CD14-positive monocyte (primary cell): Measurements from ENCODE around the gene CA10. TPM values are rescaled to one million over a fixed set of nuclear protein-coding genes. Genes with fewer than 3 reads are reported as not detected.

Source experiments
- DNase-seq, 3 donors: peaks; one replicate each; pipeline ENCODE4 v3.0.0-alpha.2; 2011 to 2022
- H2AFZ ChIP-seq: 2 replicates; pipeline ENCODE4 v1.6.0; 2012; ENCODE audit warnings: mild to moderate bottlenecking, low read depth, low read length, inconsistent platforms; ENCODE audit not compliant: insufficient read depth, poor library complexity, severe bottlenecking
- H3K27ac ChIP-seq, 2 donors: 1 replicate in 1 of 2; 2 replicates in 1 of 2; pipeline ENCODE4 v1.5.1; 2012 to 2013; ENCODE audit warnings: low read length in 2 of 2, control low read depth in 1 of 2, inconsistent platforms in 1 of 2, low read depth in 1 of 2, mild to moderate bottlenecking in 1 of 2
- H3K27me3 ChIP-seq, 2 donors: one replicate each; pipeline versions ENCODE4 v1.6.0 to v1.6.1; 2011 to 2013; ENCODE audit warnings: low read length in 2 of 2; ENCODE audit not compliant: control insufficient read depth in 2 of 2, insufficient read depth in 2 of 2
- H3K36me3 ChIP-seq, 2 donors: replicated peaks in 1 of 2; 1 replicate in 1 of 2; 2 replicates in 1 of 2; pipeline versions ENCODE4 v1.5.1 to v1.6.1; 2012 to 2013; ENCODE audit warnings: low read length in 2 of 2, control low read depth in 1 of 2, inconsistent platforms in 1 of 2, mild to moderate bottlenecking in 1 of 2; ENCODE audit not compliant: insufficient read depth in 2 of 2, control insufficient read depth in 1 of 2
- H3K4me1 ChIP-seq, 2 donors: 1 replicate in 1 of 2; 2 replicates in 1 of 2; pipeline versions ENCODE4 v1.5.1 to v1.6.1; 2012 to 2013; ENCODE audit warnings: low read length in 2 of 2, control low read depth in 1 of 2, inconsistent platforms in 1 of 2, mild to moderate bottlenecking in 1 of 2, moderate library complexity in 1 of 2; ENCODE audit not compliant: insufficient read depth in 2 of 2, control insufficient read depth in 1 of 2
- H3K4me2 ChIP-seq: replicated peaks from 2 replicates; pipeline ENCODE3; 2012; ENCODE audit warnings: low read length, moderate library complexity, mild to moderate bottlenecking; ENCODE audit not compliant: poor library complexity, severe bottlenecking; ENCODE audit errors: extremely low read depth
- H3K4me3 ChIP-seq, 3 experiments: fragments of 200-600 bp in 1 of 3; sonication (generic) in 1 of 3; replicated peaks in 1 of 3; 1 replicate in 2 of 3; 2 replicates in 1 of 3; pipeline ENCODE4 v1.5.1; 2011 to 2013; ENCODE audit warnings: low read length in 3 of 3, mild to moderate bottlenecking in 3 of 3, control low read depth in 2 of 3, low read depth in 2 of 3, inconsistent platforms in 1 of 3, moderate library complexity in 1 of 3
- H3K79me2 ChIP-seq: 2 replicates; pipeline ENCODE4 v1.6.0; 2012; ENCODE audit warnings: mild to moderate bottlenecking, control low read depth, inconsistent platforms, low read length, moderate library complexity; ENCODE audit not compliant: insufficient read depth
- H3K9ac ChIP-seq: 2 replicates; pipeline ENCODE4 v1.6.0; 2017; ENCODE audit warnings: low read length, mild to moderate bottlenecking; ENCODE audit not compliant: insufficient read depth, poor library complexity, severe bottlenecking
- H3K9me3 ChIP-seq, 2 donors: replicated peaks in 1 of 2; 1 replicate in 1 of 2; 2 replicates in 1 of 2; pipeline versions ENCODE4 v1.5.1 to v1.6.1; 2012 to 2013; ENCODE audit warnings: low read length in 2 of 2, control low read depth in 1 of 2; ENCODE audit not compliant: control insufficient read depth in 1 of 2, insufficient read depth in 1 of 2
- H4K20me1 ChIP-seq: 2 replicates; pipeline ENCODE4 v1.6.0; 2012; ENCODE audit warnings: mild to moderate bottlenecking, low read length, control low read depth, moderate library complexity; ENCODE audit not compliant: insufficient read depth
- H3K27ac Mint-ChIP-seq, 7 donors: one replicate each; pipeline ENCODE4 v1.8.0; 2020; ENCODE audit warnings: mild to moderate bottlenecking in 7 of 7, mixed read lengths in 7 of 7, moderate library complexity in 6 of 7, inconsistent platforms in 2 of 7
- H3K27me3 Mint-ChIP-seq, 3 donors: one replicate each; pipeline ENCODE4 v1.8.0; 2021 to 2022; ENCODE audit warnings: low read depth in 3 of 3, mild to moderate bottlenecking in 3 of 3, mixed read lengths in 3 of 3, moderate library complexity in 3 of 3, inconsistent platforms in 1 of 3
- H3K36me3 Mint-ChIP-seq, 2 donors: one replicate each; pipeline ENCODE4 v1.8.0; 2020; ENCODE audit warnings: mixed read lengths in 2 of 2, inconsistent platforms in 1 of 2, mild to moderate bottlenecking in 1 of 2
- H3K4me1 Mint-ChIP-seq: one replicate; pipeline ENCODE4 v1.8.0; 2020; ENCODE audit warnings: mild to moderate bottlenecking, mixed read lengths
- H3K4me3 Mint-ChIP-seq, 2 donors: one replicate each; pipeline ENCODE4 v1.8.0; 2020; ENCODE audit warnings: mild to moderate bottlenecking in 2 of 2, mixed read lengths in 2 of 2, moderate library complexity in 1 of 2
- H3K9me3 Mint-ChIP-seq, 7 donors: one replicate each; pipeline ENCODE4 v1.8.0; 2020 to 2022; ENCODE audit warnings: mixed read lengths in 7 of 7, mild to moderate bottlenecking in 6 of 7, moderate library complexity in 6 of 7, inconsistent platforms in 2 of 7
- CTCF ChIP-seq: fragments of 200-600 bp; IDR thresholded peaks from one replicate; pipeline ENCODE4 v1.8.0; 2022; ENCODE audit warnings: antibody characterized with exemption, mild to moderate bottlenecking
- WGBS: methylation state at CpG from one replicate; pipeline ENCODE4 v1.1.5; 2013; ENCODE audit warnings: missing lambda C conversion rate; ENCODE audit not compliant: insufficient coverage; 5-methylcytosine and 5-hydroxymethylcytosine counted together
- intact Hi-C, 2 donors: fragments of 100-400 bp; cut with micrococcal nuclease; formaldehyde crosslinking; loops; one replicate each; pipeline versions ENCODE4 v1.15.0 to v1.15.1; 2023
- polyA plus RNA-seq, 3 donors: library from polyadenylated mRNA; depleted of rRNA in 1 of 3; unstranded in 2 of 3; stranded (reverse) in 1 of 3; fragments of 300-500 nt in 2 of 3; fragments of >200 nt in 1 of 3; fragmentation: Illumina TruSeq in 2 of 3; gene quantifications; 1 replicate in 2 of 3; 2 replicates in 1 of 3; pipeline ENCODE4 v1.2.3, GENCODE V29; 2012 to 2021

CA10 gene
- polyA plus RNA-seq, 3 donors: not detected

GRCh38 chr17:51743477-51743876 lies 415.0 kb downstream of the CA10 start:
- Histone ChIP-seq H3K4me3 (no peak overlapping the region), H4K20me1 (no peaks in the 10 kb centered on the region), H3K36me3 (no peaks in the 10 kb centered on the region), H3K9ac (no peak overlapping the region), H3K4me2 (no peak overlapping the region), H3K27me3 (no peaks in the 10 kb centered on the region), H3K4me1 (no peaks in the 10 kb centered on the region), H3K9me3 (no peaks in the 10 kb centered on the region), H3K79me2 (no peaks in the 10 kb centered on the region), H2AFZ (no peak overlapping the region), H3K27ac (no peak overlapping the region)
- no peak for DNase-seq
- Mint-ChIP-seq H3K9me3 (peaks cover 0 to 5% (median 0%) of the 10 kb centered on the region in 7 donors), H3K36me3 (no peaks in the 10 kb centered on the region), H3K4me1 (no peaks in the 10 kb centered on the region), H3K4me3 (no peak overlapping the region), H3K27me3 (no peaks in the 10 kb centered on the region), H3K27ac (no peak overlapping the region)
- WGBS: no CpG with 5 or more reads among the region's 4 CpGs
- TF ChIP-seq CTCF: no peak
- intact Hi-C loops: no loop called here

GRCh38 chr17:51742571-51742970 lies 415.9 kb downstream of the CA10 start:
- H3K4me1 Mint-ChIP-seq: no peaks in the 10 kb centered on the region
- no peaks in the 10 kb centered on the region for H3K27me3 Mint-ChIP-seq
- H3K27me3 ChIP-seq: no peaks in the 10 kb centered on the region
- no peaks in the 10 kb centered on the region for H3K9me3 ChIP-seq
- H4K20me1 ChIP-seq: no peaks in the 10 kb centered on the region
- no peaks in the 10 kb centered on the region for H3K36me3 ChIP-seq
- no peak for TF ChIP-seq CTCF
- no peak overlapping the region for H2AFZ ChIP-seq
- no peak overlapping the region for H3K27ac ChIP-seq
- H3K79me2 ChIP-seq: no peaks in the 10 kb centered on the region
- no peak overlapping the region for H3K4me3 Mint-ChIP-seq
- DNase-seq: no peak
- intact Hi-C loops: no loop called here
- H3K4me1 ChIP-seq: no peaks in the 10 kb centered on the region
- H3K36me3 Mint-ChIP-seq: no peaks in the 10 kb centered on the region
- H3K4me2 ChIP-seq: no peak overlapping the region
- H3K27ac Mint-ChIP-seq: no peak overlapping the region
- H3K9me3 Mint-ChIP-seq: peaks cover 0 to 5% (median 0%) of the 10 kb centered on the region in 7 donors
- no peak overlapping the region for H3K4me3 ChIP-seq
- H3K9ac ChIP-seq: no peak overlapping the region
